ENCODE data around the gene FOXR2.

The FOXR2 gene, protein sequence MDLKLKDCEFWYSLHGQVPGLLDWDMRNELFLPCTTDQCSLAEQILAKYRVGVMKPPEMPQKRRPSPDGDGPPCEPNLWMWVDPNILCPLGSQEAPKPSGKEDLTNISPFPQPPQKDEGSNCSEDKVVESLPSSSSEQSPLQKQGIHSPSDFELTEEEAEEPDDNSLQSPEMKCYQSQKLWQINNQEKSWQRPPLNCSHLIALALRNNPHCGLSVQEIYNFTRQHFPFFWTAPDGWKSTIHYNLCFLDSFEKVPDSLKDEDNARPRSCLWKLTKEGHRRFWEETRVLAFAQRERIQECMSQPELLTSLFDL

DNA sequence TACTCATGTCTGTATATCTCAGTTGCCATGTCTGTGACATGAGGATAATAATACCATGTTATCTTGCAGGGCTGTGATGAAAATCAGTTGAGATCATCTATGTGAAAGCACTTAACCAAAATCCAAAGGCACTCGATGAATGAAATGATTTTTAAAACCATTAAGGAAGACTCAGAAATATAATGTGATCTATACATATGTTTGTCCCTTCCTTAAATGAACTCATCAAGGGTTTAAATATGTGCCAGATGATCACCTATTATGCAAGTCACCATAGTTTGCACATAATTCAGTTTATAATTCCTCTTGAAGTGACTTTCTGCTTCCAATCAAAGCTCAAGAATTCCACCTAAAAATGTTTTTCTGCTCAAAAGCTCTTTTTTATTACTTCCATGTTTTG, at the start of gene FOXR2:
Gene FOXR2 (plus strand): TSS at position 301 of the 400 bp plus-strand sequence. CDS start 312 bp downstream, outside the sequence.
- no peak for DNase-seq (ENCODE audit: low read depth)

DNA sequence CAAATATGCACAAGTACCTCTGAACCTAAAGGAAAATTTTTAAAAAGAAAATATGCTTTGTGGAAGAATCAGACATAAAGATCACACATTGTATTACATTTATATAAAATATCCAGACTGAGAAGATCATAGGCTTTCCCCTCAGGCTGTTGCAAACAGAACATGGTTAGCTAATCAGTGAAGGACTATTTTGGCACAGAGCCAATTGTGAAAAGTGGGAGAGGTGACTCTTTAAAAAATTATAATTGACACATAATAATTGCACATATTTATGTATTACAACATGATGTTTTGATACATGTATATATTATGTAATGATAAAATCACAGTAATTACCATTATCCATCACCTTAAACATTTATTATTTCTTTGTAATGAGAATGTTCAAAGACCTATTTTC, 44.1 kb upstream of the FOXR2 start:
- DNase-seq (ENCODE audit: low read depth), result no peak

DNA sequence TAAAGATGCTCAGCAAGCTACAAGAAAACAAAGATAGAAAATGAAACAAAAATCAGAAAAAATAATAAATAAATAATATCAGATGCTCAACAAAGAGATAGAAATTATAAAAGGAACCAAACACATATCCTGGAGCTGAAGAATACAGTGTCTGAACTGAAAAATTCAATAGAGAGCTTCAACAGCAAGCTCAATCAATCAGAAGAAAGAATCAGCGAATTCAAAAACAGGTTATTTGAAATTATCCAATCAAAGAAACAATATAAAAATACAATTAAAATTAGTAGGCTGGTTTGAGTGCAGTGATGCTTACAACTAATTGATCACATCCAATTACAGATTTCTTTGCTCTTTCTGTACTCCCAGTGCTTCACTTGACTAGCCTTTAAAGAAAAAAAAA, 40.8 kb upstream of the FOXR2 start:
- no peak for DNase-seq (ENCODE audit: low read depth)

DNA sequence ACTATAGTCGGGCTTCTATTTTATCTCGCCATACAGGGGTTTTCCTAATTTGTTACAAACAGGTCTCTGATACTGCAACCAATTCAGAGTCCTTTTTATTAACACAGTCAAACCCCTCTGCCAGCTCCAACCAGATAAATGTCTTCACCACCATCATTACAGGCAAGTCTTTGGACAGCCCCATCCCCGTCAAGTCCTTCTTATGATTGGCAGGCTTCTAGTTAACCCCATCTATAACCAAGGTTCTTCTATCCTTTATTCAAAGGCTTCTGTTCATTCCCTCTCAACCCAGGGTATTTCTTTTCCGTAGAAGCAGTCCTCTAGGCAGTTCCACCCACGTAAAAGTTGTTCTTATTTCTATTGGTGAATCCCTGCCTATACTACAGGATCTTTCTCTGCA, 29.9 kb upstream of the FOXR2 start:
- no peak for DNase-seq (ENCODE audit: low read depth)

DNA sequence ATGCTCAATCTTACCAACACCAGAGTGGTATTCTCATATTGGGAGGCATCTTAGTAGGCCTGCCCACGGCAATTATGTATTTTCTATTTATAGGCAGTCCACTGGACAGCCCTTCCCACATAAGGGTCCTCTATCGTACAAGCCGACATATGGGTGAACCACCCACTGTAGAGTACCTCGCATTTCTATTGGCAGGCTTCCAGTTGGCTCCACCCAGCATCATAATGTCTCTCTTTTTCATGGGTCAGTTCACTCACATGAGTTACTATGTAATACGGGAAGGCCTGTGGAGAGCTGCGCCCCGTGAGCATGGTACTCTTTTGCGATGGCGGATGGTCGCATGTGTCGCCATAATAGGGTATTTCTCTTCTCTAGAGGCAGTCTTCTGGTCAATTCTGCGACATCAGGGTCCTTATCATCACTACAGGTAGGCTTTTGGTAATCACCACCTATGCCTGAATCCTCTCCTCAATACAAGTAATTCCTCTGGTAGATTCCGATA, 29.4 kb upstream of the FOXR2 start:
- DNase-seq (ENCODE audit: low read depth), result no peak

DNA sequence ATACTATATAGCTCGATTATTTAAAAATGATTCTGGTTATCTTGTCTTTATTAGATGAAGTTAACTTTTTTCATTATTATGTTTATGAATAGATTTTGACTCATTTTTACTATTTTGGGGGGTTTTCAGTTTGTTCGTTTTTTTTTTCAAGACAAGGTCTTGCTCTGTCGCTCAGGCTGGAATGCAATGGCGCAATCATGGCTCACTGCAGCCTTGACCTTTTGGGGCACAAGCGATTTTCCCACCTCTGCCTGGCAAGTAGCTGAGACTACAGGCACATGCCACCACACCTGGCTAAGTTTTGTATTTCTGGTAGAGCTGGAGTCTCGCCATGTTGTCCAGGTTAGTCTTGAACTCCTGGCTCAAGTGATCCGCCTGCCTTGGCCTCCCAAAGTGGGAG, 24.9 kb upstream of the FOXR2 start:
- no peak for DNase-seq (ENCODE audit: low read depth)

DNA sequence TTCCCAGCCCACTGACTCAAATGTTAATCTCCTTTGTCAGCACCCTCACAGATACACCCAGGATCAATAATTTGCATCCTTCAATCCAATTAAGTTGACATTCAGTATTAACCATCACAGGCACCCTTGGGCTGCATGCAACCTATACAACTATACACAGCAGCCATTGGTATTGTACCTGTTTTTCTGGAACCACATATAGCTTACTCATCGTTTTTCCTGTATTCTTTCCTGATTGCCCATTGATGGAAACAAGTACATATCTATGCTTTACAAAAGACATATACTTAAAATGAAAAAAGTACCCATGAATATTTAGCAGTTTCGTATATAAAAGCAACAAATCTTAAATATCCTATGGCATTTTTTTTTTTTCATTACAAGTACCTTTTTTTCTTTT, 3.7 kb upstream of the FOXR2 start:
- no peak for DNase-seq (ENCODE audit: low read depth)

DNA sequence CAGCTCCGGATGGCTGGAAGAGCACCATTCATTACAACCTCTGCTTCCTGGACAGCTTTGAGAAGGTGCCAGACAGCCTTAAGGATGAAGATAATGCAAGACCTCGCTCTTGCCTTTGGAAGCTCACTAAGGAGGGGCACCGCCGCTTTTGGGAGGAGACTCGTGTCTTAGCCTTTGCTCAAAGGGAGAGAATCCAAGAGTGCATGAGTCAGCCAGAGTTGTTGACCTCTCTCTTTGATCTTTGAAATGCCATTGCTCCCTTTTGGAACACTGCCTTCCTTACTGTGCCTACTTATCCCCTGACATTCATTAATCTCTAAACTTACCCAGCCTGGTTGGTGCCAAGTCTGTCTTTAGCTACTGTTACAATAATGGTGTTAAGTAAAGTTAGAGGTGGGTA, 1.2 kb downstream of the FOXR2 start:
- no peak for DNase-seq (ENCODE audit: low read depth)

DNA sequence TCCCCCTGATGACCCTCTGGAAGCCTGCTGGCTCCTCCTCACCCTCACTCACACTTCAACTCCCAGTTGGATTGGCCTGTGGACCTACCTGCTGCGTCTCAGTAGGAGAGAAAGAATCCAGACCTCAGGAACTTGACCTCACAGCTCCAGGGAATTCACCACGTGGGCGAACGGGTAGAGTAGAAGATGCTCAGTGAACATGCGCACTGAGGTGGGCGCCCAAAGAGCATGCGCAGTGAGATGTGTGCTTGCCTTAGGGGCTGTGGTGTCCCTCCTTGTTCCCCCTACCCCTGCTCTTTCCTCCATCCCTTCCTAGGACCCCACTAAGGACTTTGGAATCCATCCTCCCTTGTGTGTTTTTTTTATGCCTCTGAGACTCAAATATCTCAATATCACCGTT, 12.9 kb downstream of the FOXR2 start:
- DNase-seq (ENCODE audit: low read depth), result no peak

DNA sequence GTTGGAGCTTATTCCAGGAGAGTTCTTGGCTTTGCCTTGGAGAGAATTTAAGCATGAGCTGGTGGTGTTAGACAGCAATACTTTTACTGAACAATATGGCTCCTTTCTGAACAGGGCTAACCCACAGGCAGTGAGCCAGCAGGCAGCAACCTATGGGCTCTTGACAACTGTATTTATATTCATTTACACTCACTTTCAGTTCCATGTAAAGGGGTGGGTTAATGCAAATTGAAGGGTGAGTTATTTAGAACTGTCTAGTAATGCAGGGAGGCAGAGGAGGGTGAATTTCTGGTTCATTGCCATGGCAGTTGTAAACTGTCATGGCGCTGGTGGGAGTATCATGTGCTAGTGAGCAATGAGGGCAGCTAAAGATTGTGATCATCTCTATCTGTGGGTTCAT, 15.7 kb downstream of the FOXR2 start:
- DNase-seq (ENCODE audit: low read depth), result no peak

DNA sequence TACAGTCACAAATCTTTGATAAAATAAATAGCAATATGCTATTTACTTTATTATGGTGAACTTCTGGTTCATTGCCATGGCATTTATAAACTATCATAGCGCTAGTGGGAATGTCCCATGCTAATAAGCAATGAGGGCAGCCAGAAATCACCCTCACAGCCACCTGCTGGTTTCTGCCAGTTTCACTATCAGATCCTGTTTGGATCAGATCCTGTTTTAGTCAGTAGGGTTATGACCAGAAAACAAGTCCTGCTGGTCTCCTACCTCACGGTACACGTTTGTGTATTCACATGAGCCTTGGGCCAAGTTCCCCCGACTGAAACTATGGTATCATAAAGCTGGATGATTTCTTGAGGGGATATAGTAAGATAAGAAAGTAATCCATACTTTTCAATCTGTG, 17.7 kb downstream of the FOXR2 start:
- DNase-seq (ENCODE audit: low read depth), result no peak

DNA sequence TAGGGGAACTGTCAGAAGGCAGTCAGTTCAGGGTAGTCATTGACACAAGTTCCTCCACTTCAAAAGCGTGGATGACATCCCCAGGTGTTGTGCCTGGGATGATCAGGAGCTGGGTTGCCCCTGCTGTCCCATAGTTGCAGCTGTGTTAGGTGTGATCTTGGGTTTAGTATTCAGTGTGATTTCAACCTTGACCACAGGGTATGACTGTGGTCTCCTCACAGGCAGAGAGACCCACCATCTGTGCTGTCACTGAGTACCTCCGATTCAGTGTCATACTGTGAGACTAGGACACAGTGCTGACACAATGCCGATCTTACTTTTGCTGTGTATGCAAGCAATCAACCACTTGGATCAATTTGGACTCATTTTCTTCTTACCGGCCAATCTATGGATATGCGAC, 25.2 kb downstream of the FOXR2 start:
- DNase-seq (ENCODE audit: low read depth), result no peak

DNA sequence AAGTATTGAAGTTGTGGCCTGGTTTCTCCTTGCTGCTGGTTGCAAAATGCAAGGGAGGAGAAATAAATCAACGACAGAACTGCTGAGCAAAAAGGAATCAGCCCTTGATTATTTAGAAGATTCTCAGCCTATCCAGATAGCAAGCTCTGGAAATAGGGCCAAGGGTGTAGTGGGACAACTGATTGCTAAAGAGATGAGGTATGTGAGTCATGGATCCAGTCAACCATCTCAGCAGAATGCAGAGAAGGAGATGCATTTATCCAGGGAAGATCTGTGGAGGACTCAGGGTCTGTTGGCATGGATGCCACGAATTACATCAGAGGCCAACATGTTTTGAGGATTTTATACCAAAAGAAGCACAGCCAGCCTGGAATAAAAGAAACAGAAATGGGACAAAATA, 36.7 kb downstream of the FOXR2 start:
- DNase-seq (ENCODE audit: low read depth), result no peak

DNA sequence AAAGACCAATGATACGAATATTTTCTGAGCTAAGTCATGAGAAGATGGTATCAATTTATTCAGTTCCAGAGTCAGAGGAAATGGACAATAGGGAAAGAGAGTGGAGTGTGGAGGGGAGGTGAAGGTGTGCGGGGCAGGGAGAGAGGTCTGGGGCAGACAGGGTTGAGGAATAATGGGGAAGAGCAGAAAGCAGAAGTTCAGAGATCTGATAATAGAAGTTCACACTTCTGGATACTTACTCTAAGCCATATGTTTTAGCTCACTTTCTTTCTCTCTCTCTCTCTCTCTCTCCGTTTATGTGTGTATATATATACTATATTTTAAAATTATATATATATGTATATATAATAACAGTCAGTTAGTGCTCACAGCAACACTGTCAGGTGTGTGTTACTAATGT, 40.4 kb downstream of the FOXR2 start:
- DNase-seq (ENCODE audit: low read depth), result no peak

DNA sequence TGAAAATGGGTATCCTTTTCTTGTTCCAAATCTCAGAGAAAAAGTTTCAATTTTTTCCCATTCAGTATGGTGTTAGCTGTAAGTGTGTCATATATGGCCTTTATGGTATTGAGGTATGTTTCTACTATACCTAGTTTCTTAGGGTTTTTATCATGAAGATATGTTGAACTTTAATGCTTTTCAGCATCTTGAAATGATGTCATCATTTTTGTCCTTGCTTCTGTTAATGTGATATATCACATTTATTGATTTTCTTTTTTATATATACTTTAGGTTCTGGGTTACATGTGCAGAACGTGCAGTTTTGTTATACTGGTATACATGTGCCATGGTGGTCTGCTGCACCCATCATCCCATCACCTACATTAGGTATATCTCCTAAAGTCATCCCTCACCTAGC, 44.9 kb downstream of the FOXR2 start:
- no peak for DNase-seq (ENCODE audit: low read depth)

Measured in fibroblast of gingiva (primary cell).